HCT116 (cell line): Measurements from ENCODE around the gene TBCD. TPM values are rescaled to one million over a fixed set of nuclear protein-coding genes. Genes with fewer than 3 reads are reported as not detected.

Source experiments
- ATAC-seq: fragments of 200-7000 bp; cut with Tn5 transposase; 2 replicates; pipeline ENCODE4 v1.9.1; 2020; ENCODE audit warnings: mild to moderate bottlenecking, moderate library complexity
- BruUV-seq: library from RNA; stranded (reverse); fragments of 400-500 nt; replicated peaks from 2 replicates; lab custom pipeline; 2021; lab: Mats Ljungman, UMichigan
- CTCF ChIA-PET: fragments of 300-600 bp; sonication (Branson Sonifier 250); formaldehyde crosslinking; loops from one replicate; lab custom pipeline; 2021; ENCODE audit warnings: antibody characterized with exemption; lab: Charles Lee
- POLR2A ChIA-PET: fragments of 300-600, 350-600 bp; sonication (Branson Sonifier 250); formaldehyde crosslinking; loops from one replicate; lab custom pipeline; 2021; ENCODE audit warnings: antibody characterized with exemption; lab: Charles Lee
- RAD21 ChIA-PET, 2 experiments: fragments of 300-600 bp; sonication (Branson Sonifier 250); formaldehyde crosslinking; loops; one replicate each; lab custom pipeline; 2023; ENCODE audit warnings: low total read pairs in 2 of 2; ENCODE audit not compliant: uncharacterized antibody in 2 of 2, unreplicated experiment in 2 of 2, low non-redundant PET in 1 of 2; lab: Charles Lee
- DNase-seq: peaks from one replicate; pipeline ENCODE4 v3.0.0-alpha.2; 2010; ENCODE audit warnings: low read depth, low spot score
- H2AFZ ChIP-seq: fragments of 200-600 bp; shearing (Covaris generic), sonication (generic); 2 replicates; pipeline ENCODE4 v1.6.1; 2017; ENCODE audit warnings: low read depth, mixed run types, mixed read lengths, antibody characterized with exemption, low read length; ENCODE audit not compliant: poor library complexity, severe bottlenecking
- H3K27ac ChIP-seq: 2 replicates; pipeline ENCODE4 v1.5.1; 2012; ENCODE audit warnings: low read depth, low read length
- H3K27me3 ChIP-seq: fragments of 200-600 bp; sonication (generic); 2 replicates; pipeline ENCODE4 v1.6.1; 2016; ENCODE audit warnings: mixed run types, low read length, mixed read lengths; ENCODE audit not compliant: insufficient read depth
- H3K36me3 ChIP-seq, 2 experiments: fragments of 200-500 bp in 1 of 2; fragments of 200-600 bp in 1 of 2; sonication (Bioruptor generic) in 1 of 2; sonication (generic) in 1 of 2; 2 replicates each; pipeline versions ENCODE4 v1.5.1 to v1.6.1; 2014 to 2016; ENCODE audit warnings: low read length in 2 of 2, inconsistent platforms in 1 of 2, mixed read lengths in 1 of 2, mixed run types in 1 of 2; ENCODE audit not compliant: insufficient read depth in 2 of 2, control insufficient read depth in 1 of 2
- H3K4me1 ChIP-seq, 2 experiments: fragments of 200-600 bp in 1 of 2; sonication (generic) in 1 of 2; 2 replicates each; pipeline versions ENCODE4 v1.5.1 to v1.6.1; 2012 to 2017; ENCODE audit warnings: low read length in 2 of 2, inconsistent platforms in 1 of 2, mild to moderate bottlenecking in 1 of 2, mixed read lengths in 1 of 2, mixed run types in 1 of 2, moderate library complexity in 1 of 2; ENCODE audit not compliant: insufficient read depth in 2 of 2, control insufficient read depth in 1 of 2
- H3K4me2 ChIP-seq: fragments of 200-600 bp; sonication (generic); 2 replicates; pipeline ENCODE4 v1.6.1; 2017; ENCODE audit warnings: mixed run types, low read length, mixed read lengths
- H3K4me3 ChIP-seq, 2 experiments: fragments of 200-600 bp in 1 of 2; sonication (generic) in 1 of 2; replicated peaks in 1 of 2; 2 replicates each; pipeline ENCODE4 v1.5.1; 2011 to 2016; ENCODE audit warnings: low read length in 2 of 2, control low read depth in 1 of 2, low read depth in 1 of 2, mild to moderate bottlenecking in 1 of 2, mixed read lengths in 1 of 2, mixed run types in 1 of 2
- H3K79me2 ChIP-seq: fragments of 200-600 bp; sonication (generic); 2 replicates; pipeline ENCODE4 v1.6.1; 2017; ENCODE audit warnings: mild to moderate bottlenecking, mixed run types, low read length, moderate library complexity, mixed read lengths; ENCODE audit not compliant: insufficient read depth
- H3K9ac ChIP-seq: fragments of 200-600 bp; sonication (generic); 2 replicates; pipeline ENCODE4 v1.6.1; 2016; ENCODE audit warnings: low read length, mixed read lengths
- H3K9me2 ChIP-seq: fragments of 200-600 bp; sonication (generic), shearing (Covaris generic); 2 replicates; pipeline ENCODE4 v1.6.1; 2017; ENCODE audit warnings: mixed run types, mild to moderate bottlenecking, moderate library complexity; ENCODE audit not compliant: insufficient read depth
- H3K9me3 ChIP-seq, 2 experiments: fragments of 200-500 bp in 1 of 2; fragments of 200-600 bp in 1 of 2; sonication (Bioruptor generic) in 1 of 2; sonication (generic) in 1 of 2; 2 replicates each; pipeline ENCODE4 v1.6.1; 2014 to 2017; ENCODE audit warnings: low read length in 2 of 2, mixed read lengths in 2 of 2, inconsistent platforms in 1 of 2, low read depth in 1 of 2, mild to moderate bottlenecking in 1 of 2, mixed run types in 1 of 2, moderate library complexity in 1 of 2; ENCODE audit not compliant: control insufficient read depth in 1 of 2, insufficient read depth in 1 of 2
- H4K20me1 ChIP-seq: fragments of 200-600 bp; sonication (generic), shearing (Covaris generic); 2 replicates; pipeline ENCODE4 v1.6.1; 2017; ENCODE audit warnings: mixed run types, mild to moderate bottlenecking, moderate library complexity; ENCODE audit not compliant: insufficient read depth
- ATF3 ChIP-seq: IDR thresholded peaks from 2 replicates; pipeline ENCODE4 v1.6.1; 2012
- CBX3 ChIP-seq: IDR thresholded peaks from 2 replicates; pipeline ENCODE4 v1.6.1; 2012; ENCODE audit warnings: low read depth
- CEBPB ChIP-seq: IDR thresholded peaks from 2 replicates; pipeline ENCODE4 v1.6.1; 2012; ENCODE audit warnings: low read depth
- CTCF ChIP-seq, 3 experiments: fragments of 200-600 bp in 1 of 3; sonication (generic) in 1 of 3; IDR thresholded peaks in 2 of 3; conservative IDR thresholded peaks in 1 of 3; 2 replicates each; pipeline ENCODE4 v1.5.1; 2012 to 2017; ENCODE audit warnings: low read depth in 2 of 3, low read length in 2 of 3, antibody characterized with exemption in 1 of 3, borderline replicate concordance in 1 of 3, control low read depth in 1 of 3, mild to moderate bottlenecking in 1 of 3, mixed read lengths in 1 of 3, mixed run types in 1 of 3, moderate library complexity in 1 of 3; ENCODE audit not compliant: insufficient read depth in 1 of 3
- EGR1 ChIP-seq: IDR thresholded peaks from 2 replicates; pipeline ENCODE4 v1.6.1; 2012; ENCODE audit warnings: low read depth
- ELF1 ChIP-seq: IDR thresholded peaks from 2 replicates; pipeline ENCODE4 v1.6.1; 2012; ENCODE audit warnings: low read depth, borderline replicate concordance
- EZH2 ChIP-seq: fragments of 200-600 bp; sonication (generic); IDR thresholded peaks from 2 replicates; pipeline ENCODE4 v1.6.1; 2017; ENCODE audit warnings: antibody characterized with exemption, mixed run types
- EZH2phosphoT487 ChIP-seq: fragments of 200-600 bp; IDR thresholded peaks from 2 replicates; pipeline ENCODE4 v1.6.1; 2018; ENCODE audit warnings: antibody characterized with exemption, borderline replicate concordance
- FOSL1 ChIP-seq: IDR thresholded peaks from 2 replicates; pipeline ENCODE4 v1.6.1; 2012; ENCODE audit warnings: low read depth
- MAX ChIP-seq: IDR thresholded peaks from 2 replicates; pipeline ENCODE4 v1.6.1; 2012
- POLR2A ChIP-seq: IDR thresholded peaks from 2 replicates; pipeline ENCODE4 v1.7.0; 2011; ENCODE audit warnings: borderline replicate concordance; ENCODE audit not compliant: insufficient read depth, insufficient read length; ENCODE audit errors: extremely low read depth
- POLR2AphosphoS5 ChIP-seq: IDR thresholded peaks from 2 replicates; pipeline ENCODE4 v1.6.1; 2011; ENCODE audit warnings: mild to moderate bottlenecking, low read depth, low read length, moderate library complexity
- RAD21 ChIP-seq: IDR thresholded peaks from 2 replicates; pipeline ENCODE4 v1.6.1; 2012; ENCODE audit warnings: low read depth, mild to moderate bottlenecking
- REST ChIP-seq: IDR thresholded peaks from 2 replicates; pipeline ENCODE4 v1.6.1; 2012; ENCODE audit warnings: low read depth
- SIN3A ChIP-seq: IDR thresholded peaks from 2 replicates; pipeline ENCODE4 v1.6.1; 2012; ENCODE audit warnings: low read depth
- SP1 ChIP-seq: IDR thresholded peaks from 2 replicates; pipeline ENCODE4 v1.6.1; 2012; ENCODE audit warnings: low read depth
- SRF ChIP-seq: IDR thresholded peaks from 2 replicates; pipeline ENCODE4 v1.6.1; 2012; ENCODE audit warnings: low read depth
- TCF7L2 ChIP-seq: IDR thresholded peaks from 2 replicates; pipeline ENCODE4 v1.7.0; 2011; ENCODE audit warnings: borderline replicate concordance, inconsistent platforms; ENCODE audit not compliant: insufficient read depth, insufficient read length; ENCODE audit errors: extremely low read depth
- ZBTB33 ChIP-seq: IDR thresholded peaks from 2 replicates; pipeline ENCODE4 v1.6.1; 2011; ENCODE audit warnings: mild to moderate bottlenecking, low read length, moderate library complexity; ENCODE audit not compliant: insufficient replicate concordance; ENCODE audit errors: extremely low read depth
- ZNF274 ChIP-seq: fragments of 200-500 bp; sonication (Bioruptor generic); IDR thresholded peaks from 2 replicates; pipeline ENCODE4 v1.6.1; 2014; ENCODE audit warnings: mild to moderate bottlenecking, low read depth, low read length, inconsistent platforms
- intact Hi-C: fragments of 100-400 bp; cut with micrococcal nuclease; formaldehyde crosslinking; loops from 2 replicates; pipeline ENCODE4 v1.10.0; 2022
- total RNA-seq: library from RNA; stranded (reverse); gene quantifications from one replicate; pipeline ENCODE4 v1.2.1, GENCODE V29; 2021; ENCODE audit not compliant: unreplicated experiment

The TBCD gene
- total RNA-seq, 1 experiment from 2014 or later: 152 TPM

GRCh38 chr17:82822281-82822680, 70.4 kb downstream of the TBCD start:
- peaks cover 0 to 43% of the 10 kb centered on the region in 2 experiments; a peak in 2 of 4 replicates for H3K36me3 ChIP-seq
- no peaks in the 10 kb centered on the region for H3K9me2 ChIP-seq
- BruUV-seq: no TSS peak
- H3K9me3 ChIP-seq: peaks cover 16 to 22% of the 10 kb centered on the region in 2 experiments; a peak in 3 of 4 replicates
- intact Hi-C loops: no loop called here
- POLR2A ChIA-PET: no interaction called here
- CTCF ChIA-PET: no interaction called here
- H3K4me2 ChIP-seq: no peak overlapping the region
- no peaks in the 10 kb centered on the region for H3K27me3 ChIP-seq
- TF ChIP-seq FOSL1 (no peak), EZH2phosphoT487 (no peak), POLR2AphosphoS5 (no peak), EGR1 (no peak), REST (no peak), ZNF274 (no peak), SRF (no peak), TCF7L2 (no peak), CBX3 (no peak), RAD21 (no peak), SIN3A (no peak), EZH2 (no peak), CTCF (IDR thresholded peaks at IDR 0.05 in 2 of 3, conservative IDR thresholded peaks at IDR 0.05 in 1 of 3; ENCODE audit: borderline replicate concordance in 1 of 3, insufficient read depth in 1 of 3, low read depth in 2 of 3, low read length in 2 of 3) (no peak), MAX (no peak), POLR2A (no peak), ZBTB33 (no peak), ATF3 (no peak), ELF1 (no peak), CEBPB (no peak), SP1 (no peak)
- TF ChIP-seq, all 23 proteins: peak for 0
- no peak for DNase-seq
- H3K9ac ChIP-seq: no peak overlapping the region
- H3K4me3 ChIP-seq: no peak overlapping the region
- RAD21 ChIA-PET: no interaction called here
- H3K79me2 ChIP-seq: peaks cover 28% of the 10 kb centered on the region; the same call in 1 of the 2 replicates
- H3K4me1 ChIP-seq: no peaks in the 10 kb centered on the region
- H3K27ac ChIP-seq: no peak overlapping the region
- H4K20me1 ChIP-seq: peaks cover 3% of the 10 kb centered on the region; the same call in 1 of the 2 replicates
- ATAC-seq: no peak
- no peak overlapping the region for H2AFZ ChIP-seq
